Right lobe of liver (tissue), 6 donors: ENCODE measurements around the gene VWA8. TPM values are rescaled to one million over a fixed set of nuclear protein-coding genes. Genes with fewer than 3 reads are reported as not detected.

Experiments used
- ATAC-seq, 4 donors: fragments of 200-7000 bp; cut with Tn5 transposase; one replicate each; pipeline ENCODE4 v1.9.1; 2020; ENCODE audit warnings: mild to moderate bottlenecking in 4 of 4, moderate library complexity in 4 of 4
- DNase-seq, 3 donors: peaks; one replicate each; pipeline ENCODE4 v3.0.0-alpha.2; 2020
- H3K27ac ChIP-seq, 3 donors: fragments of 200-600 bp; one replicate each; pipeline ENCODE4 v1.8.0; 2022
- H3K27me3 ChIP-seq, 2 donors: fragments of 200-600 bp; one replicate each; pipeline ENCODE4 v1.8.0; 2022
- H3K36me3 ChIP-seq, 4 donors: fragments of 200-600 bp; sonication (generic) in 1 of 4; one replicate each; pipeline versions ENCODE4 v1.5.1 to v1.8.0; 2017 to 2022; ENCODE audit warnings: control low read depth in 1 of 4
- H3K4me1 ChIP-seq, 4 donors: fragments of 200-600 bp; sonication (generic) in 1 of 4; one replicate each; pipeline versions ENCODE4 v1.5.1 to v1.8.0; 2017 to 2022; ENCODE audit warnings: control low read depth in 1 of 4
- H3K4me3 ChIP-seq, 3 donors: fragments of 200-600 bp; one replicate each; pipeline ENCODE4 v1.8.0; 2022
- H3K9me3 ChIP-seq, 4 donors: fragments of 200-600 bp; sonication (generic) in 1 of 4; one replicate each; pipeline versions ENCODE4 v1.5.1 to v1.8.0; 2017 to 2022; ENCODE audit warnings: control low read depth in 1 of 4
- CTCF ChIP-seq, 4 donors: fragments of 200-600 bp in 3 of 4; fragments of 450-650 bp in 1 of 4; IDR thresholded peaks; one replicate each; pipeline versions ENCODE4 v1.5.1 to v1.8.0; 2016 to 2022; ENCODE audit warnings: antibody characterized with exemption in 4 of 4, mild to moderate bottlenecking in 2 of 4
- POLR2A ChIP-seq: fragments of 450-650 bp; IDR thresholded peaks from one replicate; pipeline ENCODE4 v1.6.1; 2017; ENCODE audit warnings: antibody characterized with exemption, mild to moderate bottlenecking
- WGBS: methylation state at CpG from one replicate; pipeline ENCODE4 v1.1.6; 2018; ENCODE audit warnings: low coverage, low lambda C conversion rate; ENCODE audit not compliant: insufficient coverage; ENCODE audit errors: missing lambda C conversion rate; 5-methylcytosine and 5-hydroxymethylcytosine counted together
- intact Hi-C, 2 donors: fragments of 100-400 bp; cut with DNase I; formaldehyde crosslinking; loops; one replicate each; pipeline versions ENCODE4 v1.11.2 to v1.14.1; 2022
- long read RNA-seq: library from polyadenylated mRNA; unstranded; transcript quantifications from one replicate; pipeline ENCODE4 v2.0.0, GENCODE V29; 2019
- total RNA-seq, 6 experiments: library from RNA; depleted of rRNA in 2 of 6; stranded (reverse); fragments of >200 nt in 2 of 6; fragmentation: NEBNext Ultra II Directional in 3 of 6; extraction: Animal tissue kit (Norgen Biotek cat#: 25700) in 3 of 6; gene quantifications; one replicate each; pipeline versions ENCODE4 v1.1.0 to v1.2.4, GENCODE V29; 2016 to 2023
- donor health status: DM: no; HTN: yes; CAD: no.
- donor health status: DM: no; HTN: no; CAD: no.
- donor health status: DM: no; HTN: no; CAD: no.
- donor health status: DM: no; HTN: yes; CAD: no.
- donor health status: DM: no; HTN: yes; CAD: no.

The VWA8 gene
- 10 to 100 TPM; 19.4 to 33.8 (median 30.8) TPM for total RNA-seq
- long read RNA-seq, partial matches to known transcripts = 1 of 2 reads
- long read RNA-seq, other reads (novel, unspliced or antisense) = 1 of 2 reads

- no peaks in the 10 kb centered on the region for H3K27me3 ChIP-seq
- DNase-seq (peak; percentile 85 to 86 (median 86)), ATAC-seq (peak; percentile 82 to 93 (median 91))
- H3K4me1 ChIP-seq = peaks cover 0 to 37% (median 4%) of the 10 kb centered on the region in 4 donors
- TF ChIP-seq CTCF (IDR thresholded peaks at IDR 0.05) (no peak), POLR2A (peak; percentile 62)
- WGBS = 0% methylated on average over 3 of the region's 83 CpGs
- peak within 1 kb of the TSS; percentile 80 to 89 (median 80) for H3K4me3 ChIP-seq
- no peaks in the 10 kb centered on the region for H3K9me3 ChIP-seq
- H3K36me3 ChIP-seq = no peaks in the 10 kb centered on the region
- peak within 1 kb of the TSS; percentile 87 to 91 (median 90) for H3K27ac ChIP-seq
- intact Hi-C loops = loop anchor here in 1 of 2 donors (10.0 kb wide), 1 partner anchor 84 kb away; the partner anchor contains the start of gene DGKH
Measured at GRCh38 chr13:41960637-41961465, at the start of gene VWA8. Gene VWA8 (minus strand): TSS chr13:41961109. CDS start chr13:41961015, 94 bp downstream.

GRCh38 chr13:42009057-42009456 is 48.1 kb upstream of the VWA8 start:
- no peak overlapping the region for H3K4me3 ChIP-seq
- H3K4me1 ChIP-seq = no peaks in the 10 kb centered on the region
- no peak overlapping the region for H3K27ac ChIP-seq
- H3K9me3 ChIP-seq = no peaks in the 10 kb centered on the region
- no peak for ATAC-seq
- no peak for DNase-seq
- H3K36me3 ChIP-seq = no peaks in the 10 kb centered on the region
- WGBS = 100% methylated on average over 1 of the region's 4 CpGs
- intact Hi-C loops = no loop called here
- TF ChIP-seq CTCF (IDR thresholded peaks at IDR 0.05) = no peak
- TF ChIP-seq POLR2A = no peak
- no peaks in the 10 kb centered on the region for H3K27me3 ChIP-seq

- Histone ChIP-seq H3K27ac (no peak overlapping the region), H3K36me3 (no peaks in the 10 kb centered on the region), H3K4me1 (no peaks in the 10 kb centered on the region), H3K4me3 (no peak overlapping the region), H3K27me3 (no peaks in the 10 kb centered on the region), H3K9me3 (no peaks in the 10 kb centered on the region)
- intact Hi-C loops = no loop called here
- TF ChIP-seq POLR2A = no peak
- no peak for TF ChIP-seq CTCF (IDR thresholded peaks at IDR 0.05)
- WGBS = 57% methylated on average over 1 of the region's 1 CpG
- no peak for DNase-seq
- ATAC-seq = no peak
Measured at GRCh38 chr13:42007844-42008243, 46.9 kb upstream of the VWA8 start.

GRCh38 chr13:42002066-42002465 is 41.2 kb upstream of the VWA8 start:
- no peak for ATAC-seq
- intact Hi-C loops = no loop called here

More at GRCh38 chr13:42002066-42002465, 41.2 kb upstream of the VWA8 start:
- Histone ChIP-seq H3K27me3 (no peaks in the 10 kb centered on the region), H3K4me3 (no peak overlapping the region), H3K36me3 (no peaks in the 10 kb centered on the region), H3K4me1 (no peaks in the 10 kb centered on the region), H3K9me3 (no peaks in the 10 kb centered on the region), H3K27ac (no peak overlapping the region)
- TF ChIP-seq CTCF (IDR thresholded peaks at IDR 0.05) = no peak
- TF ChIP-seq POLR2A = no peak
- WGBS = 88% methylated on average over 2 of the region's 2 CpGs
- DNase-seq = no peak
